Neural cell (in vitro differentiated cells): ENCODE results near the gene MSI2. TPM values are rescaled to one million over a fixed set of nuclear protein-coding genes. Genes with fewer than 3 reads are reported as not detected.

Source experiments
- H2AFZ ChIP-seq: fragments of 200-600, 300-800 bp; sonication (generic), shearing (Covaris generic); 2 replicates; pipeline ENCODE4 v1.6.0; 2014; ENCODE audit warnings: low read depth, mild to moderate bottlenecking, antibody characterized with exemption, low read length, moderate library complexity
- H3F3A ChIP-seq: fragments of 200-600 bp; shearing (Covaris generic); 2 replicates; pipeline ENCODE4 v1.6.1; 2016; ENCODE audit warnings: mild to moderate bottlenecking, moderate library complexity, mixed read lengths, antibody characterized with exemption, low read length; ENCODE audit not compliant: insufficient read depth, poor library complexity, severe bottlenecking
- H3K27ac ChIP-seq: fragments of 200-600, 300-800 bp; sonication (generic), shearing (Covaris generic); 2 replicates; pipeline ENCODE4 v1.5.1; 2014; ENCODE audit warnings: mild to moderate bottlenecking, low read length, moderate library complexity
- H3K27me3 ChIP-seq: fragments of 300-800, 200-600 bp; sonication (generic), shearing (Covaris generic); 2 replicates; pipeline ENCODE4 v1.6.0; 2014; ENCODE audit warnings: mild to moderate bottlenecking, low read depth, low read length, moderate library complexity; ENCODE audit not compliant: insufficient read depth
- H3K36me3 ChIP-seq: fragments of 300-800, 200-600 bp; sonication (generic), shearing (Covaris generic); 2 replicates; pipeline ENCODE4 v1.5.1; 2014; ENCODE audit warnings: mild to moderate bottlenecking, antibody characterized with exemption, low read length, moderate library complexity; ENCODE audit not compliant: insufficient read depth
- H3K4me2 ChIP-seq: fragments of 300-800, 200-600 bp; sonication (generic), shearing (Covaris generic); 2 replicates; pipeline ENCODE4 v1.6.0; 2014; ENCODE audit warnings: mild to moderate bottlenecking, low read length
- H3K4me3 ChIP-seq: fragments of 300-800, 200-600 bp; sonication (generic), shearing (Covaris generic); 2 replicates; pipeline ENCODE4 v1.5.1; 2014; ENCODE audit warnings: mild to moderate bottlenecking, low read length, moderate library complexity
- H3K79me2 ChIP-seq: fragments of 200-600 bp; shearing (Covaris generic); replicated peaks from 2 replicates; pipeline ENCODE4 v1.6.0; 2014; ENCODE audit warnings: mild to moderate bottlenecking, low read length, moderate library complexity; ENCODE audit not compliant: insufficient read depth
- H3K9ac ChIP-seq: fragments of 300-800, 200-600 bp; sonication (generic), shearing (Covaris generic); 2 replicates; pipeline ENCODE4 v1.6.1; 2016; ENCODE audit warnings: mild to moderate bottlenecking, low read length, mixed read lengths
- H3K9me2 ChIP-seq: fragments of 200-600 bp; shearing (Covaris generic); 2 replicates; pipeline ENCODE4 v1.6.1; 2016; ENCODE audit warnings: mild to moderate bottlenecking, low read length, mixed read lengths; ENCODE audit not compliant: insufficient read depth
- H3K9me3 ChIP-seq: fragments of 200-600, 300-800 bp; sonication (generic), shearing (Covaris generic); 2 replicates; pipeline ENCODE4 v1.6.1; 2016; ENCODE audit warnings: mild to moderate bottlenecking, mixed run types, low read length, moderate library complexity, mixed read lengths
- H4K20me1 ChIP-seq: fragments of 200-600 bp; shearing (Covaris generic); 2 replicates; pipeline ENCODE4 v1.6.1; 2016; ENCODE audit warnings: mild to moderate bottlenecking, mixed run types; ENCODE audit not compliant: insufficient read depth
- EP300 ChIP-seq: fragments of 450-650 bp; conservative IDR thresholded peaks from 2 replicates; pipeline ENCODE4 v1.6.1; 2014; ENCODE audit warnings: antibody characterized with exemption, mild to moderate bottlenecking, moderate library complexity; ENCODE audit not compliant: poor library complexity, severe bottlenecking
- EZH2 ChIP-seq: fragments of 200-600, 300-800 bp; shearing (Covaris generic), sonication (generic); IDR thresholded peaks from 2 replicates; pipeline ENCODE4 v1.6.1; 2014; ENCODE audit warnings: antibody characterized with exemption, low read length, borderline replicate concordance, mild to moderate bottlenecking; ENCODE audit not compliant: insufficient read depth, poor library complexity, severe bottlenecking
- MXI1 ChIP-seq: fragments of 450-650 bp; conservative IDR thresholded peaks from 2 replicates; pipeline ENCODE4 v1.6.1; 2014; ENCODE audit warnings: antibody characterized with exemption, mild to moderate bottlenecking; ENCODE audit not compliant: poor library complexity, severe bottlenecking
- POLR2AphosphoS5 ChIP-seq: IDR thresholded peaks from 2 replicates; pipeline ENCODE4 v1.6.1; 2012
- RAD21 ChIP-seq: fragments of 450-650 bp; conservative IDR thresholded peaks from 2 replicates; pipeline ENCODE4 v1.6.1; 2014; ENCODE audit warnings: antibody characterized with exemption, mild to moderate bottlenecking, moderate library complexity
- SMC3 ChIP-seq: fragments of 450-650 bp; conservative IDR thresholded peaks from 2 replicates; pipeline ENCODE4 v1.6.1; 2014; ENCODE audit warnings: antibody characterized with exemption, mild to moderate bottlenecking, moderate library complexity; ENCODE audit not compliant: poor library complexity
- TAF1 ChIP-seq: IDR thresholded peaks from 2 replicates; pipeline ENCODE4 v1.6.1; 2012; ENCODE audit warnings: low read depth
- polyA plus RNA-seq: library from polyadenylated mRNA; depleted of rRNA; stranded (reverse); fragments of >200 nt; gene quantifications from 2 replicates; pipeline ENCODE4 v1.2.3, GENCODE V29; 2014
- TF ChIP-seq, protein P1 (sequence below): IDR thresholded peaks from 2 replicates; pipeline ENCODE4 v1.6.1; 2012; ENCODE audit warnings: borderline replicate concordance
- TF ChIP-seq, protein P2 (sequence below): fragments of 450-650 bp; IDR thresholded peaks from 2 replicates; pipeline ENCODE4 v1.5.1; 2014; ENCODE audit warnings: antibody characterized with exemption, mild to moderate bottlenecking, moderate library complexity; ENCODE audit not compliant: poor library complexity, severe bottlenecking

The MSI2 gene
- polyA plus RNA-seq, 1 donor from 2014 or later, result 61.4 TPM

DNA sequence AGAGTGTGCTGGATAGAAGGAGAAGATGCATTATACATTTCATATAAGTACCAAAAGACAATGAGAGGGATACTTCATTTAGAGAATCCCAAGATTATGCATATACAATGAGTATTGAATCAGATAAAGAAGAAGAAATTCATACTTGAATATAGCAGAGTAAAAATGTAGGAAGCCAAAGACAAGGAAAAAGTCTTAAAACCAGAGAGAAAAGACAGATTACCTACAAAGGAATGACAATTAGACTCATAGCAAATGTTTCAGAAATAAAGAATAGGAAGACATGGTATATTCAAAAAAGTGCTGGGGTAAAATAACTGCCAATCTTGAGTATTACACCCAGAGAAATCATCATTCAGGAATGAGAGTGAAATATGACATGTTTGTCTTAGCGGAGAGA, 6.8 kb upstream of the MSI2 start:
- no peaks in the 10 kb centered on the region for H3K9me2 ChIP-seq
- TF ChIP-seq SMC3, result no peak
- no peak for TF ChIP-seq MXI1
- TF ChIP-seq EZH2, result no peak
- TF ChIP-seq EP300, result no peak
- TF ChIP-seq, protein P1, sequence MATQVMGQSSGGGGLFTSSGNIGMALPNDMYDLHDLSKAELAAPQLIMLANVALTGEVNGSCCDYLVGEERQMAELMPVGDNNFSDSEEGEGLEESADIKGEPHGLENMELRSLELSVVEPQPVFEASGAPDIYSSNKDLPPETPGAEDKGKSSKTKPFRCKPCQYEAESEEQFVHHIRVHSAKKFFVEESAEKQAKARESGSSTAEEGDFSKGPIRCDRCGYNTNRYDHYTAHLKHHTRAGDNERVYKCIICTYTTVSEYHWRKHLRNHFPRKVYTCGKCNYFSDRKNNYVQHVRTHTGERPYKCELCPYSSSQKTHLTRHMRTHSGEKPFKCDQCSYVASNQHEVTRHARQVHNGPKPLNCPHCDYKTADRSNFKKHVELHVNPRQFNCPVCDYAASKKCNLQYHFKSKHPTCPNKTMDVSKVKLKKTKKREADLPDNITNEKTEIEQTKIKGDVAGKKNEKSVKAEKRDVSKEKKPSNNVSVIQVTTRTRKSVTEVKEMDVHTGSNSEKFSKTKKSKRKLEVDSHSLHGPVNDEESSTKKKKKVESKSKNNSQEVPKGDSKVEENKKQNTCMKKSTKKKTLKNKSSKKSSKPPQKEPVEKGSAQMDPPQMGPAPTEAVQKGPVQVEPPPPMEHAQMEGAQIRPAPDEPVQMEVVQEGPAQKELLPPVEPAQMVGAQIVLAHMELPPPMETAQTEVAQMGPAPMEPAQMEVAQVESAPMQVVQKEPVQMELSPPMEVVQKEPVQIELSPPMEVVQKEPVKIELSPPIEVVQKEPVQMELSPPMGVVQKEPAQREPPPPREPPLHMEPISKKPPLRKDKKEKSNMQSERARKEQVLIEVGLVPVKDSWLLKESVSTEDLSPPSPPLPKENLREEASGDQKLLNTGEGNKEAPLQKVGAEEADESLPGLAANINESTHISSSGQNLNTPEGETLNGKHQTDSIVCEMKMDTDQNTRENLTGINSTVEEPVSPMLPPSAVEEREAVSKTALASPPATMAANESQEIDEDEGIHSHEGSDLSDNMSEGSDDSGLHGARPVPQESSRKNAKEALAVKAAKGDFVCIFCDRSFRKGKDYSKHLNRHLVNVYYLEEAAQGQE, result no peak
- TF ChIP-seq TAF1, result no peak
- TF ChIP-seq RAD21, result no peak
- TF ChIP-seq, protein P2, sequence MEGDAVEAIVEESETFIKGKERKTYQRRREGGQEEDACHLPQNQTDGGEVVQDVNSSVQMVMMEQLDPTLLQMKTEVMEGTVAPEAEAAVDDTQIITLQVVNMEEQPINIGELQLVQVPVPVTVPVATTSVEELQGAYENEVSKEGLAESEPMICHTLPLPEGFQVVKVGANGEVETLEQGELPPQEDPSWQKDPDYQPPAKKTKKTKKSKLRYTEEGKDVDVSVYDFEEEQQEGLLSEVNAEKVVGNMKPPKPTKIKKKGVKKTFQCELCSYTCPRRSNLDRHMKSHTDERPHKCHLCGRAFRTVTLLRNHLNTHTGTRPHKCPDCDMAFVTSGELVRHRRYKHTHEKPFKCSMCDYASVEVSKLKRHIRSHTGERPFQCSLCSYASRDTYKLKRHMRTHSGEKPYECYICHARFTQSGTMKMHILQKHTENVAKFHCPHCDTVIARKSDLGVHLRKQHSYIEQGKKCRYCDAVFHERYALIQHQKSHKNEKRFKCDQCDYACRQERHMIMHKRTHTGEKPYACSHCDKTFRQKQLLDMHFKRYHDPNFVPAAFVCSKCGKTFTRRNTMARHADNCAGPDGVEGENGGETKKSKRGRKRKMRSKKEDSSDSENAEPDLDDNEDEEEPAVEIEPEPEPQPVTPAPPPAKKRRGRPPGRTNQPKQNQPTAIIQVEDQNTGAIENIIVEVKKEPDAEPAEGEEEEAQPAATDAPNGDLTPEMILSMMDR, result no peak
- no peak for TF ChIP-seq POLR2AphosphoS5
- H4K20me1 ChIP-seq, result no peaks in the 10 kb centered on the region
- no peaks in the 10 kb centered on the region for H3K27me3 ChIP-seq
- H3K36me3 ChIP-seq, result no peaks in the 10 kb centered on the region
- no peak overlapping the region for H2AFZ ChIP-seq
- H3K4me3 ChIP-seq, result no peak overlapping the region
- H3K79me2 ChIP-seq, result no peaks in the 10 kb centered on the region
- no peak overlapping the region for H3K27ac ChIP-seq
- no peak overlapping the region for H3K4me2 ChIP-seq
- no peaks in the 10 kb centered on the region for H3F3A ChIP-seq
- H3K9me3 ChIP-seq, result peaks cover 4% of the 10 kb centered on the region
- H3K9ac ChIP-seq, result no peak overlapping the region

DNA sequence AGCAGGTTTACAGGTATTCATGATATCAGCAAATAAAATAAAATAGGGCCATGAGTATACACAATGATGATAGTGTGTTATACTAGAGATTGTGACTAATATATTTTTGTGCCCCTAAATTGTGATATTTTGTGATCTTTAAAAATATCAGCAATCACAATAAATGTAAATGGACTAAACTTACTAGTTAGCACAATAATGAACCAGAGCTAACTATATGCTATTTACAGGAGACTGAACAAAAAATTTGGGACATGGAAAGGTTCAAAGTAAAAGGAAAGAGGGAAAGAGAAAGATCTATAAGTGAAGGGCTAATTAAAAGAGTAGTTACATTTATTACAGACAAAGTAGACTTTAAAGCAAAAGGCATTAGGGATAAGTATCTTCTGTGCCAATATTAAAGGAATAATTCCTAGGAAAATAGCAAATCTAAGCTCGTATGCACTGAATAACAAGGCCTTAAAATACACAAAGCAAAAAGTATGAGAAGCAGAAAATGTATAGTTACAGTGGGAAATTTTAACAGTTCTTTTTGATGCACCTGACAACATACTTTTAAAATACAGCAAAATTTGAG, 5.0 kb upstream of the MSI2 start:
- Histone ChIP-seq H3K36me3 (no peaks in the 10 kb centered on the region), H3F3A (no peaks in the 10 kb centered on the region), H3K9me3 (peaks cover 4% of the 10 kb centered on the region), H3K9me2 (no peaks in the 10 kb centered on the region), H3K79me2 (no peaks in the 10 kb centered on the region), H3K27me3 (no peaks in the 10 kb centered on the region), H2AFZ (no peak overlapping the region), H3K4me2 (no peak overlapping the region), H4K20me1 (no peaks in the 10 kb centered on the region), H3K9ac (no peak overlapping the region), H3K4me3 (no peak overlapping the region), H3K27ac (no peak overlapping the region)
- TF ChIP-seq MXI1 (no peak), POLR2AphosphoS5 (no peak), RAD21 (no peak), SMC3 (no peak), EZH2 (no peak), EP300 (no peak), TAF1 (no peak)
- TF ChIP-seq, protein P1, result no peak
- TF ChIP-seq, protein P2, result no peak
